ENCODE results near the gene SVIL. TPM values are rescaled to one million over a fixed set of nuclear protein-coding genes. Genes with fewer than 3 reads are reported as not detected.
A peak's percentile ranks its signal among the peaks of the same experiment; 100 is the strongest.
"Not testable (repeated sequence)": the region's sequence is repeated elsewhere in the genome, so short reads cannot be mapped to it uniquely, and the experiment has no call there.

The SVIL gene
- total RNA-seq, 1 experiment from 2014 or later = 10.2 TPM

GRCh38 chr10:29484677-29485076, 150.1 kb downstream of the SVIL start:
- not testable (repeated sequence) for H3K4me3 ChIP-seq; H3K9me3 ChIP-seq (replicated peaks); DNase-seq (ENCODE audit: low read depth in 1 of 2, low spot score in 2 of 2); H3K27me3 ChIP-seq (replicated peaks); H3K27ac ChIP-seq
- H3K4me1 ChIP-seq (replicated peaks) = peaks cover 24% of the 10 kb centered on the region
- H3K36me3 ChIP-seq = peaks cover 19% of the 10 kb centered on the region

GRCh38 chr10:29482591-29483431, 152.0 kb downstream of the SVIL start:
- Histone ChIP-seq H3K36me3 (peaks cover 17% of the 10 kb centered on the region), H3K4me3 (no peak overlapping the region), H3K27ac (peak overlapping the region; percentile 43), H3K9me3 (replicated peaks) (no peaks in the 10 kb centered on the region), H3K27me3 (replicated peaks) (no peaks in the 10 kb centered on the region), H3K4me1 (replicated peaks) (peaks cover 12% of the 10 kb centered on the region)
- DNase-seq (ENCODE audit: low read depth in 1 of 2, low spot score in 2 of 2) = peak; percentile 52 to 77

DNA sequence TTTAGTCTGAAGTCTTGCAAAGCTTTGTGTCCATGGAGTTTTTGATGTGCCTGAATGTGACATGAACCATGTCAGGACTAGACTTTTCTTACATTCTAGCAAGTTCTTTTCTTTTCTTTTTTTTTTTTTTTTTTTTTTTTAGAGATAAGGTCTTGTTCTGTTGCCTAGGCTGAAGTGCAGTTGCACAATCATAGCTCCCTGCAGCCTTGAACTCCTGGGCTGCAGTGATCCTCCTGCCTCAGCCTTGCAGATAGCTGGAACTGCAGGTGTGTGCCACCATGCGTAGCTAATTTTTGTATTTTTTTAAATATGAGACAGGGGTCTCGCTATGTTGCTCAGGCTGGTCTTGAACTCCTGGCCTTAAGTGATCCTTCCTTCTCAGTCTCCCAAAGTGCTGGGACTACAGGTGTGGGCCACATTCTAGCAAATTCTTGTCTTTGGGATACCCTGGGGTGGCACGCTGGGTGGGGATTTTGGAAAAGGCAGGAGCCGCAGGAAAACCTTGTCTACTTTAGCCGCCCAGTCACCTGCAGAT, 152.8 kb downstream of the SVIL start:
- Histone ChIP-seq H3K36me3 (peaks cover 17% of the 10 kb centered on the region), H3K27ac (no peak overlapping the region), H3K9me3 (replicated peaks) (no peaks in the 10 kb centered on the region), H3K4me1 (replicated peaks) (peaks cover 12% of the 10 kb centered on the region), H3K27me3 (replicated peaks) (no peaks in the 10 kb centered on the region), H3K4me3 (no peak overlapping the region)
- DNase-seq (ENCODE audit: low read depth in 1 of 2, low spot score in 2 of 2) = no peak

GRCh38 chr10:29479981-29480954, 154.5 kb downstream of the SVIL start:
- Histone ChIP-seq H3K9me3 (replicated peaks) (no peaks in the 10 kb centered on the region), H3K4me3 (no peak overlapping the region), H3K27ac (no peak overlapping the region), H3K27me3 (replicated peaks) (no peaks in the 10 kb centered on the region), H3K4me1 (replicated peaks) (peaks cover 12% of the 10 kb centered on the region), H3K36me3 (peaks cover 8% of the 10 kb centered on the region)
- DNase-seq (ENCODE audit: low read depth in 1 of 2, low spot score in 2 of 2) = no peak

DNA sequence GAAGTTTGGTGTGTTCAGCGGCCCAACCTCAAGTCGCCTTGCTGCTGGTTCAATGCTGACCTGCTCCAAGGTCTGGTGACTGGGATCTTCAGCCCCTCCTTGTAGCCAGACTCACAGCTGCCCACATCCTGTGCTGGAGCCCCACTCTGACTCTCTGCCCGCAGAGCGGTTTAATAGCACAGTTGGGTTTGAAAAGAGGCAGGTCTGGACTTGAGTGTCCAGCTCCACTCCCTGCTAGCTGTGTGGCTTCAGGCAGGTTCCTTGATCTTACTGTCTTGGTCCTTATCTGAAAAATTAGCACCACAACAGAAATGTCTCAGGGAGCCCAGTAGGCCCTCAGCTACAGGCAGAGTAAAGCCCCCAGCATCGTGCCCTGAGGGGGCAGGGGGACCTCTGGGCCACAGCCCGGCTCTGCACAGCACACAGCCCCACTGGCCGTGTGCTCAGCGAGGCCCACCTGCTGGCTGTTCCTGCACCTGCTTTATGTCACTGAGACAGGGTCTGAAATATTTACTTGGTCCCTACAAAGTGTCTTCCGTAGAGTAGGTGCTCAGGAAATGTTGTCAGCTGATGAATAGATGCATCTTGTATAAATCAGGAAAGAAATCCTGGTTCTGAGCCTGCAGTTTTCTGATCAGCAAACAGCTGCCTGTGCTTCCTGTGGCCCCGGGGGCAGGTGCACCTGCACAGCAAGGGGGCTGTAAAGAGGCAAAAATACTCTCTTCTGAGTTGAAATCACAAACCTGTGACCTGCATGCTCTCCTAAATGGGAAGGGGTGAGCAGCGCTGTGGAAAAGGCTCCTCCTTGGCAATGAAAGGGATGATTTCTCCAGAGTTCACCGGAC, 155.5 kb downstream of the SVIL start:
- no peak for DNase-seq (ENCODE audit: low read depth in 1 of 2, low spot score in 2 of 2)
- no peaks in the 10 kb centered on the region for H3K9me3 ChIP-seq (replicated peaks)
- H3K36me3 ChIP-seq = peaks cover 7% of the 10 kb centered on the region
- H3K27me3 ChIP-seq (replicated peaks) = no peaks in the 10 kb centered on the region
- no peak overlapping the region for H3K27ac ChIP-seq
- H3K4me1 ChIP-seq (replicated peaks) = peaks cover 12% of the 10 kb centered on the region
- no peak overlapping the region for H3K4me3 ChIP-seq

DNA sequence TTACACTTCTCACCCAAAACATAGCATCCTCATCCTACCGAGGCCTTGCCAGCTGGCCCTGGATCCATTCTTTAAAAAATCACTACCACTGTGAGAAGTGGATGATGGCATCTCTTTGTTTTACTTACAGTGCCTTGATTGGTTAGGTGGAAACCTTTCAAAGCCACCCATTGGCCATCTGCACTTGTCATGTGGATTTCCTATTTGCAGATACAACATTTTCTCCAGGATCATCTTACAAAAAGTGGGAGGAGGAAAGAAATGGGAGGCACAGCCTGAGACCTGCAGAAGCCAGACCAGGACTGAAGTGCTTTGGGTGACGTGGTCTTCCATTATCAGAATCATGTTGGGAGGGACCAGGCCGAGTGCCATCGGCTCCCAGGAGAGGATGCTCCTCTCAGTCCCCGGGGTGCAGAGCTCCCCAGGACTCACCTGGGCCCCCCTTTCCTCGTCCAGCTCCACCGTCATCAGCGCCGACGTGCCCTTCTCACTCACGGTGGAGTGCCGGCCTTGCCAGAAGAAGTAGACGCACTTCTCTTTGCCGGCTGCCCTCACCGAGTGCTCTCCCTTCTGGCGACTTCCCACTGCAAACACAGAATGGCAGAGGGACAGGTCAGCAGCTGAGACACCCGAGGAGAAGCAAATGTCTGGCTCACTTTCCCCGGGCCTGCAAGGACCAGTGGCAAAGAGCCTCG, 161.2 kb downstream of the SVIL start:
- no peak for DNase-seq (ENCODE audit: low read depth in 1 of 2, low spot score in 2 of 2)
- Histone ChIP-seq H3K4me3 (no peak overlapping the region), H3K27ac (no peak overlapping the region), H3K27me3 (replicated peaks) (no peaks in the 10 kb centered on the region), H3K36me3 (peaks cover 51% of the 10 kb centered on the region), H3K4me1 (replicated peaks) (peaks cover 11% of the 10 kb centered on the region), H3K9me3 (replicated peaks) (no peaks in the 10 kb centered on the region)

DNA sequence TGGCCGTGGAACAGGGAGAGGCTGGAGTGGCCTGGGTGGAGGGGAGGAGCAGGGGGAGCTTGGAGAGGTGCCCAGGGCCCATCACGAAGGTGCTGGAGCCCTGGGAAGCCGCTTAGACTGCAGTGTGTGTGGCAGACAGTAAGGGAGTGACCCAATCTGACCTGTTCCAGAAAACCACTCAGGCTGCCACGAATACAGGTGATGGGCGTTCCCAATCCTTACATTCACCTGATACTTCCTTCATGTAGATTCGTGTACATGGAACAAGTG, 161.7 kb downstream of the SVIL start:
- H3K36me3 ChIP-seq = peaks cover 53% of the 10 kb centered on the region
- no peaks in the 10 kb centered on the region for H3K27me3 ChIP-seq (replicated peaks)
- DNase-seq (ENCODE audit: low read depth in 1 of 2, low spot score in 2 of 2) = no peak
- no peak overlapping the region for H3K4me3 ChIP-seq
- no peak overlapping the region for H3K27ac ChIP-seq
- H3K9me3 ChIP-seq (replicated peaks) = no peaks in the 10 kb centered on the region
- H3K4me1 ChIP-seq (replicated peaks) = peaks cover 11% of the 10 kb centered on the region

- no peaks in the 10 kb centered on the region for H3K9me3 ChIP-seq (replicated peaks)
- no peak overlapping the region for H3K27ac ChIP-seq
- no peak for DNase-seq (ENCODE audit: low read depth in 1 of 2, low spot score in 2 of 2)
- H3K4me1 ChIP-seq (replicated peaks) = peaks cover 11% of the 10 kb centered on the region
- H3K27me3 ChIP-seq (replicated peaks) = no peaks in the 10 kb centered on the region
- H3K4me3 ChIP-seq = no peak overlapping the region
- peaks cover 56% of the 10 kb centered on the region for H3K36me3 ChIP-seq
Observed at GRCh38 chr10:29472301-29473086, 162.3 kb downstream of the SVIL start.

GRCh38 chr10:29471544-29471859, 163.3 kb downstream of the SVIL start:
- H3K4me3 ChIP-seq = no peak overlapping the region
- H3K27me3 ChIP-seq (replicated peaks) = no peaks in the 10 kb centered on the region
- H3K9me3 ChIP-seq (replicated peaks) = no peaks in the 10 kb centered on the region
- no peak for DNase-seq (ENCODE audit: low read depth in 1 of 2, low spot score in 2 of 2)
- peak overlapping the region; percentile 28; the same call in 1 of the 2 replicates for H3K27ac ChIP-seq
- H3K4me1 ChIP-seq (replicated peaks) = peaks cover 11% of the 10 kb centered on the region
- H3K36me3 ChIP-seq = peaks cover 66% of the 10 kb centered on the region

DNA sequence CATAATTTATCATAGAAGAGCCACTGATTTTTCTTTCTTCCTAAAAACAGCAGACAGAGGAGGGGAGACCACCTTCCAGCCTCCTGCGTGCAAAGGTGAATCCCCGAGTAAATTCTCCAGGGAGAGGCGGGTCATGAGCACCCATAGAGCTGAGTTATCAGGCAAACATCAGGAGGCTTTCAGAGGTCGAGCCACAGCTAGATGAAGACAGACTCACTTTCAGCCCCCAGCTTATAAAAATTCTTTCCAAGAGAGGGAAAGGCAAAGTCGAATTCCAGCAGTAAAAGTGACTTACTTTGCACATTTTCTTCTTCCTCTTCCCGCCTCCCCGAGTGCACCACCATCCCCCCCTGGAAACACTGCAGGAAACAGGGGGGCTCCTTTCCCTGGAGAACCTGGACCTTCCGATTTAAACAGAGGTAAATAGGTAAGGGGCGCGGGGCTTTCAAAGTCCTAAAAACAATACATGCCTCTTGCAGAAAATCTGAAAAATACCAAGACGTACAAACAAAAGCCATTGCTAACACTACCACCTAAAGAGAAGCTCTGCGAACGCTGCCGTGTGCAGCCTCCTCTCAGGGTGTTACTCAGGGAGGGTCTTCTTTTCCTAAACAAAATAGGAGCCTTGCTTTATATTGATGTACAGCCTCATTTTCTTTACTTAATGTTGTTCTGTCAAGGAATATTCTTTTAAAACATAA, 163.8 kb downstream of the SVIL start:
- Histone ChIP-seq H3K27me3 (replicated peaks) (no peaks in the 10 kb centered on the region), H3K36me3 (peaks cover 68% of the 10 kb centered on the region), H3K4me1 (replicated peaks) (peaks cover 11% of the 10 kb centered on the region), H3K4me3 (no peak overlapping the region), H3K27ac (peak overlapping the region; percentile 28; the same call in 1 of the 2 replicates), H3K9me3 (replicated peaks) (no peaks in the 10 kb centered on the region)
- no peak for DNase-seq (ENCODE audit: low read depth in 1 of 2, low spot score in 2 of 2)

- no peak overlapping the region for H3K4me3 ChIP-seq
- H3K4me1 ChIP-seq (replicated peaks) = peaks cover 11% of the 10 kb centered on the region
- H3K9me3 ChIP-seq (replicated peaks) = no peaks in the 10 kb centered on the region
- peaks cover 70% of the 10 kb centered on the region for H3K36me3 ChIP-seq
- no peaks in the 10 kb centered on the region for H3K27me3 ChIP-seq (replicated peaks)
- no peak for DNase-seq (ENCODE audit: low read depth in 1 of 2, low spot score in 2 of 2)
- H3K27ac ChIP-seq = no peak overlapping the region
Observed at GRCh38 chr10:29470355-29470705, 164.4 kb downstream of the SVIL start.

Measured in SJSA1 (cell line).